Skeletal muscle satellite cell (primary cell): Measurements from ENCODE around the gene ICAM5.

Experiments used
- H3K27me3 ChIP-seq: 2 replicates; pipeline ENCODE4 v1.7.0; 2013; ENCODE audit warnings: low read length; ENCODE audit not compliant: control insufficient read depth, insufficient read depth
- H3K36me3 ChIP-seq: 2 replicates; pipeline ENCODE4 v1.7.0; 2013; ENCODE audit warnings: mild to moderate bottlenecking, control low read depth, low read length; ENCODE audit not compliant: insufficient read depth
- H3K4me1 ChIP-seq: 2 replicates; pipeline ENCODE4 v1.7.0; 2013; ENCODE audit warnings: low read length; ENCODE audit not compliant: control insufficient read depth, insufficient read depth
- H3K4me2 ChIP-seq: 2 replicates; pipeline ENCODE4 v1.7.0; 2013; ENCODE audit warnings: mild to moderate bottlenecking, low read length
- H3K4me3 ChIP-seq: 2 replicates; pipeline ENCODE4 v1.7.0; 2013; ENCODE audit warnings: low read length
- H3K9ac ChIP-seq: 2 replicates; pipeline ENCODE4 v1.7.0; 2013; ENCODE audit warnings: mild to moderate bottlenecking, low read depth, low read length, moderate library complexity
- H3K9me3 ChIP-seq: replicated peaks from 2 replicates; pipeline ENCODE4 v1.7.0; 2013; ENCODE audit warnings: mild to moderate bottlenecking, control low read depth, low read length

ICAM5 gene

GRCh38 chr19:10256970-10257615 is 32.7 kb upstream of the ICAM5 start:
- Histone ChIP-seq H3K9ac (no peak overlapping the region), H3K36me3 (peaks cover 32% of the 10 kb centered on the region), H3K4me2 (no peak overlapping the region), H3K4me1 (peaks cover 3% of the 10 kb centered on the region), H3K4me3 (no peak overlapping the region), H3K27me3 (no peaks in the 10 kb centered on the region), H3K9me3 (no peaks in the 10 kb centered on the region)

- no peak overlapping the region for H3K4me3 ChIP-seq
- peaks cover 32% of the 10 kb centered on the region for H3K36me3 ChIP-seq
- H3K9ac ChIP-seq = no peak overlapping the region
- H3K9me3 ChIP-seq = no peaks in the 10 kb centered on the region
- no peak overlapping the region for H3K4me2 ChIP-seq
- no peaks in the 10 kb centered on the region for H3K4me1 ChIP-seq
- H3K27me3 ChIP-seq = no peaks in the 10 kb centered on the region
Measured at GRCh38 chr19:10258080-10258710, 31.6 kb upstream of the ICAM5 start.

GRCh38 chr19:10259162-10259905 is 30.4 kb upstream of the ICAM5 start:
- no peak overlapping the region for H3K4me3 ChIP-seq
- no peak overlapping the region for H3K4me2 ChIP-seq
- no peak overlapping the region for H3K9ac ChIP-seq
- H3K36me3 ChIP-seq = peaks cover 32% of the 10 kb centered on the region
- H3K4me1 ChIP-seq = no peaks in the 10 kb centered on the region
- no peaks in the 10 kb centered on the region for H3K9me3 ChIP-seq
- no peaks in the 10 kb centered on the region for H3K27me3 ChIP-seq

GRCh38 chr19:10260141-10260584 is 29.6 kb upstream of the ICAM5 start:
- Histone ChIP-seq H3K4me3 (no peak overlapping the region), H3K9me3 (no peaks in the 10 kb centered on the region), H3K4me1 (no peaks in the 10 kb centered on the region), H3K4me2 (no peak overlapping the region), H3K36me3 (peaks cover 29% of the 10 kb centered on the region), H3K27me3 (no peaks in the 10 kb centered on the region), H3K9ac (no peak overlapping the region)

- no peak overlapping the region for H3K4me3 ChIP-seq
- H3K9me3 ChIP-seq = no peaks in the 10 kb centered on the region
- H3K4me2 ChIP-seq = no peak overlapping the region
- no peaks in the 10 kb centered on the region for H3K27me3 ChIP-seq
- no peaks in the 10 kb centered on the region for H3K4me1 ChIP-seq
- no peak overlapping the region for H3K9ac ChIP-seq
- H3K36me3 ChIP-seq = peaks cover 13% of the 10 kb centered on the region
Measured at GRCh38 chr19:10262771-10263170, 27.0 kb upstream of the ICAM5 start.

- H3K36me3 ChIP-seq = no peaks in the 10 kb centered on the region
- no peak overlapping the region for H3K9ac ChIP-seq
- no peak overlapping the region for H3K4me2 ChIP-seq
- no peak overlapping the region for H3K4me3 ChIP-seq
- peaks cover 14% of the 10 kb centered on the region for H3K4me1 ChIP-seq
- peaks cover 18% of the 10 kb centered on the region for H3K27me3 ChIP-seq
- H3K9me3 ChIP-seq = no peaks in the 10 kb centered on the region
Measured at GRCh38 chr19:10266706-10267105, 23.0 kb upstream of the ICAM5 start.

- Histone ChIP-seq H3K36me3 (no peaks in the 10 kb centered on the region), H3K4me3 (no peak overlapping the region), H3K4me1 (peaks cover 14% of the 10 kb centered on the region), H3K4me2 (no peak overlapping the region), H3K9me3 (no peaks in the 10 kb centered on the region), H3K27me3 (peaks cover 25% of the 10 kb centered on the region), H3K9ac (no peak overlapping the region)
Measured at GRCh38 chr19:10268071-10268470, 21.7 kb upstream of the ICAM5 start.

- Histone ChIP-seq H3K4me1 (peaks cover 14% of the 10 kb centered on the region), H3K36me3 (no peaks in the 10 kb centered on the region), H3K4me2 (peak overlapping the region; percentile 76), H3K4me3 (peak overlapping the region; percentile 66), H3K27me3 (peaks cover 25% of the 10 kb centered on the region), H3K9ac (peak overlapping the region; percentile 35), H3K9me3 (no peaks in the 10 kb centered on the region)
Measured at GRCh38 chr19:10269333-10270179, 20.2 kb upstream of the ICAM5 start.

- H3K4me3 ChIP-seq = peak overlapping the region; percentile 66
- no peaks in the 10 kb centered on the region for H3K9me3 ChIP-seq
- peaks cover 25% of the 10 kb centered on the region for H3K27me3 ChIP-seq
- H3K36me3 ChIP-seq = no peaks in the 10 kb centered on the region
- H3K4me2 ChIP-seq = peak overlapping the region; percentile 76
- peak overlapping the region; percentile 35 for H3K9ac ChIP-seq
- peaks cover 14% of the 10 kb centered on the region for H3K4me1 ChIP-seq
Measured at GRCh38 chr19:10270180-10270615, 19.6 kb upstream of the ICAM5 start.

GRCh38 chr19:10270616-10271394 is 18.9 kb upstream of the ICAM5 start, which contains the start of gene ICAM1:
ICAM1 (plus strand) TSS chr19:10271120; CDS start chr19:10271160, 40 bp downstream.
- Histone ChIP-seq H3K9ac (peak within 1 kb of the TSS; percentile 35), H3K4me3 (peak within 1 kb of the TSS; percentile 66), H3K4me2 (peak within 1 kb of the TSS; percentile 76), H3K36me3 (no peaks in the 10 kb centered on the region), H3K4me1 (peaks cover 14% of the 10 kb centered on the region), H3K9me3 (no peaks in the 10 kb centered on the region), H3K27me3 (peaks cover 25% of the 10 kb centered on the region)
